Kidney glomerular epithelial cell (primary cell): ENCODE measurements around the gene FAHD2A.
"Not testable (repeated sequence)": the region's sequence is repeated elsewhere in the genome, so short reads cannot be mapped to it uniquely, and the experiment has no call there.

Experiments
- DNase-seq: peaks from one replicate; lab custom pipeline; 2025; lab: John Stamatoyannopoulos, UW

The FAHD2A gene

DNA sequence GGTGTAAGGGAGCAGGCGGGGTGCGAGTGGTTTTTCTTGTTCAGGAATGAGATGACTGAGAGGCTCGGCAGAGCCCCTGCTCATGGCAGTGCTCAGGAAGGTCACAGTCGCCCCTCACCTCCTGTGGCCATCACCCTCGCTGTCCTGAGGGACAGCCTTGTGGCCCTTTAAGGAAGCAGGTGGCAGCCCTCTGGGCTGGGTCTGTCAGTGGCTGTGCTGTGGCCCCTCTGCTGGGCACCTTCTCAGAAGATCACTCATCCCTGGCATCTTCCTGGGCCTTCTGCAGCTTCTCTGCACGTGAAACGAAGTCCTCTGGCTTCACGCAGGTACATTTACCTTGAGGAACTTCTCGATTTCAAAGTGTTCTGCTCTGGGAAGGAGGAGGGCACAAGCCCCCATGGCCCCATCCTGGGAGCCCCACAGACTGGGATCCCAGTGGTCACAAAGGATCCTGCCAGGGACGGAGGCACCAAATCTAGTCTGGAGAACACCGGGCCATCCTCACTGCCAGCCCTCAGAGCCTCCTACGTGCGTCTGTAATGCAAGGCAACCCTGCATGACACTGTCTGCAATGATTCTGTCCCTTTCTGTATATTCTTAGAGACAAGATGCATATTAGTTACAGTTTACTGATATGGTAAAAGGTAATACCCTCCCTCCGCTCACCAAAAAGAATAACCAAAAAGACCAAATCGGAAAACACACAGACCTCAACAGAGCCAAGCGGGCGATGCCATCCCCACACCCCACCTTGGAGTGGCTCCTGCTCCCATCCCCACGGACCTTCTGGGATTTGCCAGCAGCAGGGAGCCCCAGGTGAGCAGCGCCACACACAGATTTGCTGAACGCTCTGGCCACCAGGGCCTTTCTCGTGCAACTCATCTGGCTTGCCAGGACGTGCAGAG, 25.9 kb upstream of the FAHD2A start:
- no peak for DNase-seq

DNA sequence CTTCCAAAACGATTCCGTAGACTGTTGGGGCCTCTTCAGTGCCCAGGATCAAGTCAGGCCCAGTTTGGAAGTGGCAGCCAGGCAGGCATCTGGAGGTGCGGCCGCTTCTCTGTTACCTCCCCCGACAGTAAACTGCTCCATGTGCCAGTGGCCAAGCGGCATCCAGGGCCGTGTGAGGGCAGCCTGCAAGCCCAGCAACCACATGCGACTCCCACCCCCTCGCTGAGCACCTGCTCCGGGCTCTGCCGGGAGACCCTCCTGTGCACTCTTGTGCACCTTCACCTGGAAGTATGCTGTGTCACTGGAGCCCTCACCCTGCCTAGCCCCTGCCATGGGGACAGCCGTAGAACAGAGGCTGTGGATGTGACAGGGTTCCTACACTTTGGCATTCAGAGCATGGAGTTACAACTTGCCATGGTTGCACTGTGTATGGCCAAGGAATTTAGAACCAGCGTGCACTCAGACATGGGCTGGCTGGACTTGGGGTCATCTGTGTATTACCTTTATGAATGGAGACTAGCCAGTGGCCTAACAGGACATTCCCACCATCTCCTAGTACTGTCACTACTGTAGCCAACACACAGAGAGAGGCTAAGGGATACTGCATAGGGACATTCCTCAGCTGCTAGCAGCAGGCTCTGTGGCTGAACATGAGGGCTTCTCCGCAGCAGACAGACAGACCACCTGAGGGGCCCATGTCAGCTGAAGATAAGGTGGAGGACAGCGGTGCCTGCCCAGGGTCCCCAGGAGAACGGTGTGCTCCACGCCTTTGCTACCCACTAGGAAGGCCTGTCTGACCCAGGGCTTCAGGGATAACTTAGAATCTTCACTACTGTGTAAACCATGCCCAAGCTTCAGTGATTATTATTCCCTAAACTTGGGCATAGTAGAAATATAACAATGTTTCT, 25.0 kb upstream of the FAHD2A start:
- no peak for DNase-seq

- DNase-seq, result not testable (repeated sequence)
Measured at GRCh38 chr2:95378281-95378680, 24.2 kb upstream of the FAHD2A start.

- no peak for DNase-seq
Measured at GRCh38 chr2:95379371-95379831, 23.1 kb upstream of the FAHD2A start.

GRCh38 chr2:95380280-95380679, 22.2 kb upstream of the FAHD2A start:
- DNase-seq, result no peak

GRCh38 chr2:95380731-95381130, 21.8 kb upstream of the FAHD2A start:
- DNase-seq, result no peak

GRCh38 chr2:95381212-95382191, 21.0 kb upstream of the FAHD2A start:
- no peak for DNase-seq

DNA sequence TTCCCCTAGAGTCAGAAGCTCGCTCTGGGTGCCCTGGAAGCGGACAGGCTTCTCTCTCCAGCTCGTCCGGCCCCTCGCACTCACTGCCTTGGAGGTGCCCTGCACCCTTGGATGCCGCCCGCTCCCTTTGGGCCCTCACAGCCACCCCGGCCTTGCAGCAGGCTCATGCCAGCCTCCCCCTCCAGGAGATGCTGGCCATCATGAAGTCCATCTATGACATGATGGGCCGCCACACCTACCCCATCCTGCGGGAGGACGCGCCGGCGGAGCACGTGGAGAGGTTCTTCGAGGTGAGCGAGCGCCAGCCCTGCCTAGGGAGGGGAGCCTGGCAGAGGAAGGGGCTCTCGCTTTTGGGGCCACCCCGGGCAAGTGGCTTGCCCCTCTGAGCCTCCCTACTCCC, 20.3 kb upstream of the FAHD2A start:
- DNase-seq, result no peak

DNA sequence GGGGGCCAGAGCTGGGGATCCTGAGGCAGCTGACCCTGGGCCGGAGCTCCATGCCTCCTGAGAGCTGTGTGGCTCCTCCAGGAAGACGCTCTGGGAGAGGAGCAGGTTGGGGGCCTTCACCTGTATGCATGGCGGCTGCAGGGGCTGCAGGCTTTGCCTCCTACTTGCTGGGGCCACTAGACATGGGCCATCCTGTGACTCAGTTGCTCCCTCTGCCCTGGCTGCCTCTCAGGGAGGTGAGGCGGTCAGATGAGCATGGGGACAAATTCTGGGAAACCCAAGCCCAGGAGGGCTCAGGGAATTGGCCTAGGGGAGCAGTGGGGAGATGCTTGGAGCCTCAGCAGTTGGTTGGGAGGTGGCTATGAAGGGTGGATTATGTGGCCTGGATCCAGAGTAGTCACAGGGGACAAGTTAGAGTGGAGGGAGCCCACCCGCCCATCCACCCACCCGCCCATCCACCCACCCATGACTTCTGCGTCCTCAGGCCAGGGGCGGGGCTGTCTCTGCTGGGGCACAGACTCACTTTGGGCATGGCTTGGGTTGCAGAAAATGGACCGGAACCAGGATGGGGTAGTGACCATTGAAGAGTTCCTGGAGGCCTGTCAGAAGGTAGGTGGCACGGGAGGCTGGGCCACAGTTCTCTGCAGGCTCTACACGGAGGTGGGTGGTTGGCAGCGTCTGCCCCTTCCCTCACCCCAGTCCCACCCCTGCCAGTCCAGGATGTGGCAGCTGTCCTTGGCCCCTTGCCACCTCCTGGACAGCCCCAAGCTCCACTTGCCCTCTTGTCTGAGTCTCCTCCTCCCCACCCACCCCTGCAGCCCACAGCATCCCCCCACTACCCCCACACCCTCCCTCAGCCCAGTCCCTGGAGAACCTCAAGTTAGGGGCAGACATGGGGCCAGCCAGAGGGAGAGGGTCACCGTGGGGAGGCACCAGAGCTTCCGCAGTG, 19.5 kb upstream of the FAHD2A start:
- DNase-seq, result no peak

DNA sequence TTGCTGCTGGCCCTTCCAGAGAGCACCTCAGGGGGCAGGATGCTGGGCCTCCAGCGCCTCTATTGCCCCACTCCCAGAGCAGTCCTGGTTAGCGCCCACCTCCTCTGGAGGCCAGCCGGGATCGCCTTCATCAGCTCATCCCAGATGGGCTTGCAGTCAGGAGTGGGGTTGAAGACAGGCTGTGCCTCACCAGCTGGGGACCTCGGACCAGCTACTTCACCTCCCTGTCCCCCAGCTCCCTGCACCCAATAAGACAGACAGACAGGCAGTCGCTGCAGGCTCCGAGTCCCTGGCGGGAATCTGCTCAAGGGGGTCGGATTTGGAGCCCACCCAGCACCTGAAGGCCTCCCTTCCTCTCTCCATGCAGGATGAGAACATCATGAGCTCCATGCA, 18.9 kb upstream of the FAHD2A start:
- no peak for DNase-seq

GRCh38 chr2:95384854-95385569, 17.5 kb upstream of the FAHD2A start:
- DNase-seq, result no peak

- DNase-seq, result no peak
Measured at GRCh38 chr2:95385570-95385984, 16.9 kb upstream of the FAHD2A start.

DNA sequence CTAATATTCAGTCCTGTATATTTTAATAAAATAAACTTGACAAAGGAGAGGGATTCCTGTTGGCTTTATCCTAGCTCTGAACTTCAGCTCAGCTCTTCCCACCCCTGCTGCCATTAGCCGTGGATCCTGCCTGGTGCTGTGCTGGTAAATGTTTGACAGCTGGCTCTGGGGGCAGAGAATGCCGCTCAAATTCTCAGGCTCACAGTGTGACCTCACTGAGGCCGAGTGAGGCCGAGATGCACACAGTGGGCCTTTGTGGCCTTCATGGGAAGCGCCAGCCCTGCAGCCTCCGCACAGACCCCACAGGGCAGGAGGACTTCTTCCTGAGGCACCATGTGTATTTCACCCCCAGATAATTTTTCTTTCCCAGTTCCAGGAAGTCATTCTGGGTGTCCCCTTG, 16.5 kb upstream of the FAHD2A start:
- DNase-seq, result no peak

DNA sequence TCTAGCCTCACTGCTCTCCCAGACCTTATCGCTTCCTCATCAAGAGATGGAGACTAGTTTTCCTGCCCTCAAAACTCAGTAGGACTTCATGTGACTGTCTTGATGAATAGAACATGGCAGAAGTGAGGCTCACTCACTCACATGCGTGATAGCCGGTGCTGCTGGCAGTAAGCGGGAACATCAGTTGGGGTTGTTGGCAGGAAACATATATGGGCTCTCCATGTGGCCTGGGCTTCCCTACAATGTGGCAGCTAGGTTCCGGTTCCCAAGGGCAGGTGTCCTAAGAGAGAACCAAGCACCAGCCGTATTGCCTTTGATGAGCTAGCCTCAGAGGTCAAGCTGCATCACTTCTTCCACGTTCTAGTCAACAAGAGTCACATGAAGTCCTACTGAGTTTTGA, 15.2 kb upstream of the FAHD2A start:
- DNase-seq, result no peak

DNA sequence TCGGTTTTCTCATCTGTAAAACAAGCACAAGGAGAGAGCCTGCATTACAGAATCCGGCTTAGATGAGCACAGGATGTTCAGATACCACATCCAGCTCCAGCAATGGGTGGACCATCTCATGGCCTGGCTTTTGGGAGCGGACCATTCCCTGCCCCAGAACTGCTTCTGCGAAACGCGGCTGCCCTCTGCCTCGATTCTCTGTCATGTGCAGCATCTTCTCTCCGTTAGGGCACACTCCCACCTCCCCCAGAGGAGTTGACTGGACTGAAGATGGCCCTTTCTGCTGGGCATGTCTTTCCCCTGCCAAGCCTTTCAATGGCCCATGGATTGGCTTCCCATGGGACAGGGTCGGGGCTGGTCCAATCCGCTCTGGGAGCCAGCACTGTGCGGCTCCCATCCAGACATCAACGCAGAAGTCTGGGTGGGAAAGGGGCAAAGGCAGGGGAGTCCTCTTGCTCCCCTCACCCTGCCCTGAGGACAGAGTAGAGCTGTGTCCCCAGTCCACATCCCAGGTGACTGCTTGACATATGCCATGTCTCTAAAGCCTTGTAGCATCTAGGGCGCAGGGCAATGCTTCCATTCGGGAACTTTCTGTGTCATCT, 14.3 kb upstream of the FAHD2A start:
- DNase-seq, result no peak

GRCh38 chr2:95388856-95389244, 13.7 kb upstream of the FAHD2A start:
- DNase-seq, result no peak

GRCh38 chr2:95389245-95390119, 13.0 kb upstream of the FAHD2A start:
- peak; percentile 6 for DNase-seq

DNA sequence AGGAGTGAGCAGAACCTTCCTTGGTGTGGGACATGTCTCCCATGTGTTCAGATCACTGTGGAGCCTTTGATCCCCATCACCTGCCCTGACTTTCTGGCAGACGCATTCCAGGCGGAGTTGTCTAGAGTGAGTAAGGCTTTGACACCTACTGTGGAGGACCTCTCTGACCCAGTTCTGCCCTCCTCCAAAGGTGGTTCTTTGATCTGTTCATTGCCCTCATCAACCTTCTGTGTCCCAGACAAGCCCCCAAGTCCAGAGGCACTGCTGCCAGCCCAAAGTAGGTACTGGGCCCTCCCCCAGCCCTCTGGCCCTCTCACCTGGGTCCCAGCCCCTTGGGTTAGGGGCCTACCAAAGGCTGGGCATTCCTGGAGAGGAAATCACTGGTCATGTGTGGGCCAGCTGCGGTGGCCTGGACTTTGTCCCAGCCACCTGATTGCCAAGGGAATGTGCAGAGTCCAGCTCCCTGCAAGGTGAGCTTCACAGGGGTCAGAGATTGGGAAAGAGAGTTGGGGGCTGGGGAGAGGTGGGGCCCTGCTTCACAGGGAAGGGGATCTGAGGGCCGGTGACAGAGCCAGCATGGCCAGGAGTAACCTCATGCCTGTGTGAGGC, 12.1 kb upstream of the FAHD2A start:
- no peak for DNase-seq
